Spleen (tissue), 7 donors: ENCODE data around the gene RPL21.

Source experiments
- CTCF ChIP-seq, 11 experiments: fragments of 200-600 bp in 7 of 11; fragments of 450-650 bp in 4 of 11; sonication (generic) in 4 of 11; IDR thresholded peaks in 8 of 11; conservative IDR thresholded peaks in 3 of 11; 1 replicate in 7 of 11; 2 replicates in 4 of 11; pipeline versions ENCODE4 v1.4.0 to v1.8.0; 2016 to 2021; ENCODE audit warnings: antibody characterized with exemption in 11 of 11, inconsistent platforms in 4 of 11, mild to moderate bottlenecking in 1 of 11
- POLR2AphosphoS5 ChIP-seq, 3 donors: sonication (generic); formaldehyde crosslinking; IDR thresholded peaks; one replicate each; pipeline ENCODE4 v1.5.1; 2017; ENCODE audit warnings: antibody characterized with exemption in 3 of 3
- donor health status: DM: no; HTN: no; CAD: no; lungs with moderate emphysema.
- donor health status: DM: no; HTN: no; CAD: no.
- donor health status: DM: no; HTN: no; CAD: no.

- TF ChIP-seq POLR2AphosphoS5 (IDR thresholded peaks at IDR 0.05) (no peak), CTCF (IDR thresholded peaks at IDR 0.05 in 8 of 11, conservative IDR thresholded peaks at IDR 0.05 in 3 of 11) (no peak)
These were observed 37.8 kb downstream of the RPL21 start for GRCh38 chr13:27289011-27289665.
